ENCODE results near the gene GPC6.

The GPC6 gene

GRCh38 chr13:93635616-93636032 lies 409.0 kb downstream of the GPC6 start:
- TF ChIP-seq, protein P1, sequence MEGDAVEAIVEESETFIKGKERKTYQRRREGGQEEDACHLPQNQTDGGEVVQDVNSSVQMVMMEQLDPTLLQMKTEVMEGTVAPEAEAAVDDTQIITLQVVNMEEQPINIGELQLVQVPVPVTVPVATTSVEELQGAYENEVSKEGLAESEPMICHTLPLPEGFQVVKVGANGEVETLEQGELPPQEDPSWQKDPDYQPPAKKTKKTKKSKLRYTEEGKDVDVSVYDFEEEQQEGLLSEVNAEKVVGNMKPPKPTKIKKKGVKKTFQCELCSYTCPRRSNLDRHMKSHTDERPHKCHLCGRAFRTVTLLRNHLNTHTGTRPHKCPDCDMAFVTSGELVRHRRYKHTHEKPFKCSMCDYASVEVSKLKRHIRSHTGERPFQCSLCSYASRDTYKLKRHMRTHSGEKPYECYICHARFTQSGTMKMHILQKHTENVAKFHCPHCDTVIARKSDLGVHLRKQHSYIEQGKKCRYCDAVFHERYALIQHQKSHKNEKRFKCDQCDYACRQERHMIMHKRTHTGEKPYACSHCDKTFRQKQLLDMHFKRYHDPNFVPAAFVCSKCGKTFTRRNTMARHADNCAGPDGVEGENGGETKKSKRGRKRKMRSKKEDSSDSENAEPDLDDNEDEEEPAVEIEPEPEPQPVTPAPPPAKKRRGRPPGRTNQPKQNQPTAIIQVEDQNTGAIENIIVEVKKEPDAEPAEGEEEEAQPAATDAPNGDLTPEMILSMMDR (IDR thresholded peaks at IDR 0.05; ENCODE audit: low read depth, low read length): no peak
- DNase-seq (ENCODE audit: extremely low read depth, low read depth): peak; percentile 40

- no peak for DNase-seq (ENCODE audit: extremely low read depth, low read depth)
- TF ChIP-seq, protein P1 (IDR thresholded peaks at IDR 0.05; ENCODE audit: low read depth, low read length): no peak
Observed at GRCh38 chr13:93637852-93638251, 411.2 kb downstream of the GPC6 start.

DNA sequence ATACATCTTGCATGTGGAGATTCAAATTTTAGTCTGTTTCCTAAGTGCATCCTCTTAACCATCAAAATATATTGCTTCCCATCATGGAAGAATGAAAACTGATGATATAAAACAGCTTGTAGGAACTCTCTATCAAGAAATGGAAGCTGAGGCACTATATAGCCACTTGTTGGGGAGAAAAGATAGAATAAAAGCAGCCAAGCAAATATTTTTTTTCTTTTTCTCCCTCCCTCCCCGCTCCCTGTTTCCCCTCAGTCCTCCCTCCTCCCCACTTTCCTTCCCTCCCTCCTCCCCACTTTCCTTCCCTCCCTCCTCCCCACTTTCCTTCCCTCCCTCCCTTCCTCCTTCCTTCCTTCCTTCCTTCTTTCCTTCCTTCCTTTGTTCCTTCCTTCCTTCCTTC lies 413.8 kb downstream of the GPC6 start:
- TF ChIP-seq, protein P1 (IDR thresholded peaks at IDR 0.05; ENCODE audit: low read depth, low read length): no peak

DNA sequence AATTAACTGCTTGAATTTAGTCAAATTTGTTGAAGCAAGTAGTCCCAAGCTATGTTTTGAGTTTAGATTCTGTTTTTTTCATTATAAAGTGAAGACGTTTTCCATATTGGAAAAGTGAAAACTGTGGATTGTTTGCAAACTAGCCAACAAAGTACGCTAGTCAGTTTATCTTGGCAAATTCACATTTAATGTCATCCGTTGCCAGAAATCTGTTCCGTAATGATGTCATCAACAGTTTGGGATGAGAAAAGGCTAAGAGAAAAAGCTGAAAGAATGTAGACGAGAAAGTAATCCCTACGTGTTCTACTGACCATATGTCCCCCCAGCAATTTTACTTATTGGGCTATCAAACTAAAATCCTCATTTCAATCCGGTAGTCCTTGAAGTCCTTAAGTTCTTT lies 419.6 kb downstream of the GPC6 start:
- DNase-seq (ENCODE audit: extremely low read depth, low read depth): no peak
- TF ChIP-seq, protein P1 (IDR thresholded peaks at IDR 0.05; ENCODE audit: low read depth, low read length): no peak

More for the DNA sequence above, 413.8 kb downstream of the GPC6 start:
- no peak for DNase-seq (ENCODE audit: extremely low read depth, low read depth)

DNA sequence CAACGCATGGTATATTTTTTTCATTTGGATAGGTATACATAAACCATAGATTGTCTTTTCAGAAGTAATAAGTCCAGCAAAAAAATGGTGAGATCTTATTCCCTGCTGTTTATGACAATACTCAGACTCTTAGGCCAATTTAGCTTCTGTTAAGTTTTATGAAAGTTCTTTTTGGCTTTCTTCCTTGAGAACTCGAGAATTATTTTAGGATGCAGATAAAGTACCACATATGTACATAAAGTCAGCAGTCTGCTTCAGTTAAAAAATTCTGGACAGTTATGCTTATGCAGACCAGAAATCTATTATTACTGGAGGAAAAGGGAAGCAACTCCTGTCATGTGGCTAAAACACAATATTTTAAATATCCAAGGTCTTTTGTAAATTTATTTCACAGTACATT lies 422.9 kb downstream of the GPC6 start:
- DNase-seq (ENCODE audit: extremely low read depth, low read depth): no peak
- TF ChIP-seq, protein P1 (IDR thresholded peaks at IDR 0.05; ENCODE audit: low read depth, low read length): no peak

GRCh38 chr13:93653776-93654175 lies 427.2 kb downstream of the GPC6 start:
- no peak for DNase-seq (ENCODE audit: extremely low read depth, low read depth)
- TF ChIP-seq, protein P1 (IDR thresholded peaks at IDR 0.05; ENCODE audit: low read depth, low read length): no peak

GRCh38 chr13:93655154-93655553 lies 428.5 kb downstream of the GPC6 start:
- no peak for DNase-seq (ENCODE audit: extremely low read depth, low read depth)
- TF ChIP-seq, protein P1 (IDR thresholded peaks at IDR 0.05; ENCODE audit: low read depth, low read length): no peak

Measured in AG09319 (cell line).